ENCODE results near the gene MSX1.

Gene MSX1

GRCh38 chr4:4901877-4902276 is 42.4 kb downstream of the MSX1 start:
- no peak overlapping the region for H3K4me3 ChIP-seq (ENCODE audit: low read depth, low read length)
- DNase-seq (ENCODE audit: low read depth): no peak
- TF ChIP-seq CTCF (IDR thresholded peaks at IDR 0.05; ENCODE audit: insufficient read depth, low read depth, low read length, missing control alignments): no peak

GRCh38 chr4:4912155-4912554 is 52.7 kb downstream of the MSX1 start:
- no peak for TF ChIP-seq CTCF (IDR thresholded peaks at IDR 0.05; ENCODE audit: insufficient read depth, low read depth, low read length, missing control alignments)
- DNase-seq (ENCODE audit: low read depth): no peak
- H3K4me3 ChIP-seq (ENCODE audit: low read depth, low read length): no peak overlapping the region

- no peak for TF ChIP-seq CTCF (IDR thresholded peaks at IDR 0.05; ENCODE audit: insufficient read depth, low read depth, low read length, missing control alignments)
- no peak overlapping the region for H3K4me3 ChIP-seq (ENCODE audit: low read depth, low read length)
- no peak for DNase-seq (ENCODE audit: low read depth)
Observed at GRCh38 chr4:4913147-4913561, 53.7 kb downstream of the MSX1 start.

Measured in GM12865 (cell line).